DMS153 treated with DMSO at 0.1 percent for 48 hours (cell line): ENCODE measurements around the gene STRADA.

Experiments used
- DNase-seq: peaks from one replicate; lab custom pipeline; 2025; ENCODE audit not compliant: unreplicated experiment; lab: John Stamatoyannopoulos, UW

STRADA gene

DNA sequence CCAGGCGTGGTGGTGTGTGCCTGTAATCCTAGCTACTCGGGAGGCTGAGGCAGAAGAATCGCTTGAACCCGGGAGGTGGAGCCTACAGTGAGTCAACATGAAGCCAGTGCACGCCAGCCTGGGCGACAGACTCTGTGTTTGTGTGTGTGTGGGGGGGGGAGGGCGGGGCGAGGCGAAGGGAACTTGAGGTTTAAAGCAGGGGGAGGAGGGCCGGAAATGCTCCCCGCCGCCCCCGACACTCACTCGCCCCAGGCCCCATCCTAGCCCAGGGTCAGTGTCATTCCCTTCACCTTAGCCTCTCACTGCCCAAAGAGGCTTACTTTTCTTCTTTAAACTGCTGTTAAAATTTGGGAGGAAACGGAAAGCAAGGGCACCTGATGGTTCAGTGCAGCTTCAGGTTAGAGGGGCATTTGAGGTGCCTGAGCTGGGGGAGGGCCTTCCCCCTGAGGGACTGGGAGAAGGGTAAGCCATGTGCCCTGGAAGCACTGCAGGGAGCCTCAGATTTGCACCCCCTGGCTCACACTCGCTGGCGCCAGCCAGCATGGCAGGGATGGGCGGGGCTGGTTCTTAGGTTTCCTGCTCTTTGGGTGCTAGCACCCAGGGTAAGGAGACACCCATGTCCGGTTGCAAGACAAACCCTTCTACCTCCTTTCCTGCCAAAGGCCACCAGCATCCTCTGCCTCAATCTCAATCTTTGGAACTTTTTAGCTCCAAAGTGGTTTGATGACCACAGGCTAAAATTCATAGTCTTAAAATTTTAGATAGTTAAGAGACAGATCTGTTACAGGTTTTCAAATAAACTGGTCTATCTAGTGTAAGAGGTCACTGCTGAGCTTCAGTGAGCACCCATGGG is 39.5 kb downstream of the STRADA start:
- peak; percentile 56 for DNase-seq

DNA sequence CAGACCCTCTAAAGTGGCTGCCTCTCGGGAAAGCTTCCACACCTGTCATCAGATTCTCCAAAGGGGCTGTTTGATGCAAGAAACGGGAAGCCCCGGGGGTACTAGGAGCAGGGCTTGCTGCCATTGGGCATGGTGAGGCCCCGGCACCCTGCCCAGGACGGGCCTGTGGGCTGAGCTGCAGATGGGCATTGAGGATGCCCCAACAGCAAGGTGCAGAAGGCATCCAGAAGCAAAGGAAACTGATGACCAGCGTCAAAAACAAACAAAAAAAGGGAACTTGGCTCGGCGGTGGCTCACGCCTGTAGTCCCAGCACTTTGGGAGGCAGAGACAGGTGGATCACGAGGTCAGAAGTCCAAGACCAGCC is 40.2 kb downstream of the STRADA start:
- no peak for DNase-seq

DNA sequence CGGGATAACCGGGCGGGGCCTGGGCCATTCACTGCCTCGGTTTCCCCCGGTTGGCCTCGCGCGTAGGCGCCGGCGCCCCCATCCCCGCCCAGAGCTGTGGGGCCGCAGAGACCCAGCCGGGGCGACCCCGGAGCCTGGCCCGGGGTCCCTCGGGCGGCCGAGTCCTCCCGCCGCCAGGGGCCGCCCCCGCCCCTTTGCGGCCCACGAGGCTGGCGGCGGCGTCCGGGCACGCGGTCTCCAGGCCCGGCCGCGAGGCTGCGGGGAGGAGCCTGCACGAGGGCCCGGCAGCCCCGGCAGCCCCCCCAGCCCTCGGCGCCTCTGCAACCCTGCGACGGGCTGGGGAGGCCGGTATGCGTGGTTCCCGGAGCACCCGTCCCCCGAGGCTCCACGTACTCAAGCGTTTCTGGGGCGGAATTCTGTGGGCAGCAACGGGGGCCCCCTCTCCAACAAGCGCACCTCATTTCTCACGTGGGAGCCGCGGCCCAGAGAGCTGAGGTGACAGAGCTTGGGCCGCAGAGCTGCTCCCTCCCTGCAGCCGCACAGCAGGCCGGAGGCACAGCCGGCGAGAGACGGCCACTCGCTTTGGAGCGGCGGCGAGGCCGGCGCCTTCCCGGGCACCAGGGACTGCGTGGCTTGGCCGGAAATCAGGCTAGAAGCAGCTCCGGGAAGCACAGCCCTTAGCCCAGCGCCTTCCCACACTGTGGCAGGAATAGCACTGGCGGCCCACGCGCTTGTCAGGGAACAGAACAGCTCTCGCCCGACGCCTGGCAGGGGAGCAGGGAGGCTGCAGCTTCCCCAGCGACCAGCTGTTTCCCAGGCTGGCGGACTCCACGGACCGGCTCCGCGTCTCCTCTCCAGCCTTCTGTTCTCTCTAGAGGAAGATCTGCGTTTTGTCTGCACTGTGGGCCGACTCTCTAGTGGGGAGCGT is 40.8 kb downstream of the STRADA start:
- peak; percentile 24 for DNase-seq

DNA sequence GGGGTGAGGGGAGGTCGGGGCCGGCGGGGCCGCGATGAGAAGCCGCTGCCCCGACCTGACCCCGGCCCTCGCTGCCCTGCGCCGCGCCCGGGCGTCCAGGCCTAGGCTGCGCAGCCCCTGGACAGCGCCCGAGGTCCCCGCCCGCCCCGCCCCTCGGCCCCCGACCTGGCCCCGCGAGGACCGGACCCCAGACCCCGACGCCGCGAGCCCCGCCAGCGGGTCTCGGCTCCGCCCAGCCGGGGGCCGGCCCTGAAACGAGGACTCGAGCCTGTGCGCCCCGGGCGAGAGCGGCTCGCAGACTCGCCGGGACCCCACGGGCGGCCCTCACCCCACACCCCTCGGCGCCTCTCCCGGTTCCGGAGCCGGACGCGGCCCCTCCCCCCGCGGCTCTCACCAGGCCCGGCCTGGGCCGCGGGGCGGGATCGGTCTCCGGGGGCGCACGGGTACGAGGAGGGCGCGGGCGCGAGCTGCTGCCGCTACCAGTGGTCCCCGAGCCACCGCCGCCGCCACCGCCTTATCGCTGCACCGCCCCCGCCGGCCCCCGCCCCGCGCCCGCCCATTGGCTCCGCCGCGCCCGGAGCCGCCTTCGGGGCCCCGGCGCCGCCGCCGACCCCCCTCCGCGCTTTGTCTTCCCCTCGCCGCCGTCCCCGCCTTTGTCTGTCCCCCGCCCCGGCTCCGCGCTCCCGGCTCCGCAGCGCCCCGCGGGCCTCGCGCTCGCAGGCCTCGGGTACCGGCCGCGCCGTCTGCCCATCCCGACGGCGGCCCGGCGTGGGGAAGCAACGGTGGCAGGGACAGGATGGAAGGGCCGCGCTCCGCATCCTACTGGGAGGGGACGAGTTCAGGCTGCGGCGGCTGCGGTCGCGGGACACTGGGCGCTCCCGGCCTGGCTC is 41.7 kb downstream of the STRADA start, which contains the start of gene LIMD2:
Gene LIMD2 (minus strand): TSS at position 488 of the 890 bp plus-strand sequence. CDS start 827 bp downstream, outside the sequence.
- peak; percentile 37 for DNase-seq

DNA sequence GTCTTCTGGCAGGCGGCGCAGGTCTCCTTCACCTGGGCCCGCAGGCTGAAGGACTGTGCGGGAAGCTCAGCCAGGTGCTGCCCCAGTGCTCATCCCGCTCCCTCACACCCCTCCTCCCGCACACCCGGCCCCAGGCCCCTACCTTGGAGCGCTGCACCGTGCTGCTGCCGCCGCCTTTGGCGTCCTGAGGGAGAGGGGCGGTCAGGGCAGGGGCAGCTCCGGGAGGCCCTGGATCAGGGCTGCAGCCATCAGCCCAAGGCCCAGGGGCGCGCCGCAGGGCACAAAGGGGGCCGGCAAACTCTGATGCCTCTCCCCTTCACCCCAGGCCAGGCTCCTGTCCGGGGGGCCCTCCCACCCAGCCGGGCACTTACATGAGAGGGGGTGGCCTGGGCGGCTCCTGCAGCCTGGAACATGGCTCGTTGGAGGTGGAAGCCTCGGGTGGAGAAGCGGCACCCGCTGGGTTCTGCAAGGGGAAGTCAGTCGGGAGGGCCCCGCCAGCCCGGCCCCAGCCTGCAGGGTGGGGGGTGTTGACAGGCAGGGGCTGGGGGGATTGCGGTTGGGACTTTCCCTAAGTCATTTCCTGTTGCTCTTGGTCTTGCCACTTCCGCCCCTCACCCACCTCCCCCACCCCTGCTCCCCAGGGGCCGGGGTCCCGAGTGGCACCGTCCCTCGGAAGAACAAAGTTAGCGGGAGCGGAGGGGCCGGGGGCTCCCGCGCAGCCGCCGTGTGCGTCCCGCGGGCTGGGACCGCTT is 42.5 kb downstream of the STRADA start:
- DNase-seq = no peak

DNA sequence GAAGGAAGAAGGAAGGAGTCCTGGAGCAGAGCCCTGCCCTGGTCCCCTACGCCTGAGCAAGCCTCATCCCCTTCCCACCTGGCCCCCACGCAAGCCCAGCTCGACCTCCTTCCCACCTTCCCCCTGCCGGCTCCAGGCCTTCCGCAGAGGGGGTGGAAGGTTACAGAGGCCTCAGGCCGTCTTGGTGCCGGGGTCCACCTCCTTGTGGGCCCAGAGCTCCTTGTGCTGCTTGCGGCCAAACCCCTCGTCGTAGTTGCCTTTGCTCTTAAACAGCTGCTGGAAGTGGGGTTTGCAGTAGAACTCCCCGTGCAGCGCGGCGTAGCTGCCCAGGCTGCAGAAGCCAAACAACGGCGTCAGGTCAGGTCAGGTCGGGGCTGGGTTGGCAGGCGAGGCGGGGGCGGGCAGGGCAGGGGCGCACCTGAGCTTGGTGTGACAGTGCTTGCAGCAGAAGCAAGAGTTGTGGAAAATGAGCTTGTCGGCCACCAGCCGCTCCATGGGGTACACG is 43.2 kb downstream of the STRADA start:
- DNase-seq = no peak

DNA sequence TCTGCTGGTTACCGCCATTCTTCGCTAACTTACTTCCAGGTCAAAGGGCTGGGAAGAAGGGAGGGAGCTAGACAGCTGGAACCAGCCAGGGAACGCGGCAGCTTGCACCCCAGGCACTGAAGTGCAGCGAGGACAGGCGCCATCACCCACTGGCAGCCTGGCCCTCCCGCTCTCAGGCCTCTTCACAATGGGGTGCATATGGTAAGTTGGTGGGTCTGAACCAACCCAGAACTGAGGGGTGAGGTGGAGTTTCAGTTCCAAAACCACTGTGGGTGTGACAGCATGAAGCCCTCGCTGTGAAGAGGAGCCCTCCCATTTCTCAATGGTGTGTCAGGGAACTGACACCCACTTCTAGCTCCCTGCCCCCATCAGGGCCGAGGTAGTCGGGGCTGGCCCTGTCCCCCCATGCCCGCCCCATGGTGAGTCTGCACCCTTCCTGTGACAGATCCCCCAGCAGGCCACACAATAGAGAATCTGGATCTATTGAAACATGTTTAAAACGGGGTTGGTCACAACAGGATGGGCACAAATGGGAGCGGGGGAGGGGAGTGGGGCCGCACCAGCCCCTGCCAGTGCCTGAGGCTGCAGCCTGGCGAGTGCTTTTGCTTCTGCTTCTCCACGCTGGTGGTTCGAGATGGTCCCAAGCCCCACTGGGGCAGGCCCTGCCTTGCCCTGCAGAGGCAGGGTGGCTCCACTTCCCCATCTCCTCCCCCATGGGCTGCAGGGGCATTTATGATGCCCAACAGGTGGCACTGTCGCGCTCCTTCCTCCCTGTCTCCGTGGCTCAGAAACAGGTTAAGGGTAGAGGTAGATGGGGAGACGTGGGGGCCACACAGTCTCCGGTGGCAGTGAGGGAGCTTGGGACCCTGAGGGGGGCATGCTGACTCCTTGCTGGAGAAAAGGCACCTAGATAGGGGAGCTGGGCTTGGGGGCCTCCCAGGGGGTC is 44.0 kb downstream of the STRADA start:
- DNase-seq = no peak

DNA sequence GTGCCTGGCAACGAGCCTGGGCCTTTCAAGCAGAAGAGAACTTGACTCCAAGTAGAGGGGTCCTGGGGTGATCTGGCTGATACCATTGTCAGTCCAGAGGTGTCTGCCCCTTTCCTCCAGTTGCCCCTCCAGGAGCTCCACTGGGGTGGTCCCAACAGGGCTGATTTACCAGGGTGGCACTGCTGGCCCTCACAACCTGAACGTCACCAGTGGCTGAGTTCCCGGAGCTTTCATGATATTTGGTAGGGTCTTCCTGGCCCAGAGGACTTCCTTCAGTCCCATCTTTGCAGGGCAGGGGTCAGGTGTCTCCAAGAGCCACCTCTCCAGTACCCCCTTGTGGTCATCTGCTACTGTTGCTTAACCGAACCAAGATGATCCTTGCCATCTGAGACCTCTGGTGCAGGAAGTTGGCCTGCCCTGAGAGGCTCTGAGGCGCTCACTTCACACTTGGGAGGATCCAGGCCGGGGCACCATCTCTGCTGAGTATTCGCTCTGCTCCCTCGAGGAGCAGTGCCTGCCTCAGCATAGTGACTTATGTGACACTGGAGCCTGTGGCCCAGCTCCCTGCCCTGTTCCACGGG is 45.1 kb downstream of the STRADA start:
- DNase-seq = no peak

DNA sequence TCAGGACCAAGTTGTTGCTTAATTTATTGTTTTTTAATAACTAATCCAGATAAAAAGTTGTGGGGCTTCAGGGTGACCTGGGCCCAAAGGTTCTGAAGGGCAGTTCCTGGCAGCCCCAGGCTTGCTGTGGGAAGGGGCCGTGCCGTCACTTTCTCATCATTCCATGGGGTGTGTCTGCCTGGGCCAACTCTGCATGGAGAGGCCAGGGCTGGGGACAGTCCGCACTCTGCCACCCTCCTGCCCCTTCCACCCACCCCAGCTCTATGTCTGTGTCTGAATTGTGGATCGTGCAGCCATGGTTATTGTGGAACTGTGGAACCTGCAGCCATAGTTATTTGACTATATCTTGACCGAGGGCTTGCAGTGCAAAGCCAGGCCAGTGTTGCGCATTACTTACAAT is 45.7 kb downstream of the STRADA start:
- no peak for DNase-seq

DNA sequence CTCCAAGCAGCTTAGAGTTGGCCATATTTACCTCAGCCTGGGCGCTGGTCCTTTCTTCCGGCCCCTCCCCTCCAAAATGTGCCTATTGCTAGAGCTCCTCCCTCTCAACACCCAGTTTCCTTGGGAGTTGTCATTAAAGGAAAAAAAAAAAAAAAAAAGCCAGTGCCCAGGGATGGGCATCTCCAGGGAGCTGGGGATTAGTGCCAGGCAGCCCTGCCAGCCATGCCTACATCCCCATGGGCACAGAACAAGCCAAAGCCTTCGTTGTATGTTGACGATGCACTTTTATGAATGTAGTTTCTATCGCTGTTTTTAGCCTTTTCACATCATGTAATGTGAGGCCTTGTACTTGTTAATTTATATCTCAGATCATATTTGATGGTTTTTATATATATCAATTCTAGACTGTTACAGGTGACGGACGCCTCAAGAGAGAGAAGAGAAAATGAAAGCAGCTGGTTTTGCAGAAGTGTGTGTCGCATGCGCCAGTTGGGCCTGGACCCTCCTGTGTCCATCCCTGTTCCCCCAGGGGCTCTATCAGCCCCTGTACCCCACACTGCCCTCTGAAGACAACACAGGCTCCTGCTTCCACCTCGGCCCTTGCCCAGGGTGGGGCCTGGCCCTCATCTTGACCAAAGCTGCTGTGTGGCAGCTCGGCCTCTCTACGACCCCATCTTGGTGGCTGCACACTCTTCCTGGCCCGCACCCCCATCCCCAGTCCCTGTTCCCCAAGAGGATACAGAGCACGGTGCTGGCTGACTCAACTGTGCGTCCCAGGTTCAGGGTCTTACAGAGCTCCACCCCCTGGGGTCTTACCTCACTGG is 46.4 kb downstream of the STRADA start:
- DNase-seq = no peak

DNA sequence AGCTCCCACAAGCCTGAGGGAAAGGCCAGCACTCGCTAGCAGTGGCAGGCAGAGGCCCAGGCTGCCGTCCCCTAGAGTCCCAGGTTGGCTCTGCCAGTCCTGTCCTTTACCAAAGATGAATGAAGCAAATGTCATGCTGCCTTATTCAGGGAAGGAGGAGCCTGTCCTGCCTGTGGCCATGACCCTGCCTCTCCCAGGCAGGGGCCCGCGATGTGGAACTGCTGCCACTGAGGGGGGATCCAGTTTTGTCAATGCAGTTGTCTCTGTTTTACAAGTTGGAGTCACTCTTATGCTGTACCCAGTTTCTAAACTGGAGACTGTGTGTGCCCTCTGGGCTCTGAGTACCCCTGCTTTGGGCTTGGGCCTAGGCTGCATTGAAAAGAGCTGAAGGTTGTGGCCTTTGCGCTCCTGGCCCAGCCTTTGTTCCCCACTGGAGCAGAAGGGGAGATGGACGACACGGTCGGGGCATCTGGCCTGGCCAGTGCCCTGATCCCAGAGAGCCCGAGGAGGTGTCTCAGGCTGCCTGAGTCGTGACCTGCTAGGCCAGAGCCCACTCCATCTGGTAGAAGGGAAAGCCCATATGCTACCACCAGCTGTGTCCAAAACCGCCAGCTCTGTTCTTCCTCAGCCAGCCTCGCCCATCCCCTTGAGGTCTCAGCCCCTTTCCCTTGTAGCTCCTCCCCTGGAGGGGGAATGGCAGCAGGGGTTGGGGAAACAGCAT is 47.2 kb downstream of the STRADA start:
- DNase-seq = no peak

DNA sequence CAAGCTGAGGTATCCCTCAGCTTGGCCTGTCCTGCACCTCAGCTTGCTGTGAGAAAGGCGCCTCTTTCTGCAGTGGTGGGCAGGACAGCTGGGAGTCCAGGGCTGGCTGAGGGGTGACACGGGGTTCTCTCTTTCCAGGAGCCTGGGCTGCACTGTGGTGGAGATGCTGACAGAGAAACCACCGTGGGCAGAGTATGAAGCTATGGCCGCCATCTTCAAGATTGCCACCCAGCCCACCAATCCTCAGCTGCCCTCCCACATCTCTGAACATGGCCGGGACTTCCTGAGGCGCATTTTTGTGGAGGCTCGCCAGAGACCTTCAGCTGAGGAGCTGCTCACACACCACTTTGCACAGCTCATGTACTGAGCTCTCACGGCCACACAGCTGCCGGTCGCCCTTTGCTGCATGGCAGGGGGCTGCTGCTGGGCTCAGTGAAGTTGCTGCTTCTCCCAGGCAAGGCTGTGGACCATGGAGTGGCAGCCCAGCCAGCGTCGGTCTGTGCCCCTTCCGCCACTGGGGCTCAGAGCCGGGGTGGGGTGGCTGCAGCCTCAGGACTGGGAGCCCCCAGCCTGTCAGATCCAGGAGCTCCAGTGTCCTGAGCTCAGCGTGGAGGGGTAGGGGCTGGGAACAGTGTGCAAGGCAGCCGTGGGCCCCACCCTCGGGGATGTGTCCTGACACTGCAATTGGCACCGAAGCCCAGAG is 48.0 kb downstream of the STRADA start:
- DNase-seq = no peak

DNA sequence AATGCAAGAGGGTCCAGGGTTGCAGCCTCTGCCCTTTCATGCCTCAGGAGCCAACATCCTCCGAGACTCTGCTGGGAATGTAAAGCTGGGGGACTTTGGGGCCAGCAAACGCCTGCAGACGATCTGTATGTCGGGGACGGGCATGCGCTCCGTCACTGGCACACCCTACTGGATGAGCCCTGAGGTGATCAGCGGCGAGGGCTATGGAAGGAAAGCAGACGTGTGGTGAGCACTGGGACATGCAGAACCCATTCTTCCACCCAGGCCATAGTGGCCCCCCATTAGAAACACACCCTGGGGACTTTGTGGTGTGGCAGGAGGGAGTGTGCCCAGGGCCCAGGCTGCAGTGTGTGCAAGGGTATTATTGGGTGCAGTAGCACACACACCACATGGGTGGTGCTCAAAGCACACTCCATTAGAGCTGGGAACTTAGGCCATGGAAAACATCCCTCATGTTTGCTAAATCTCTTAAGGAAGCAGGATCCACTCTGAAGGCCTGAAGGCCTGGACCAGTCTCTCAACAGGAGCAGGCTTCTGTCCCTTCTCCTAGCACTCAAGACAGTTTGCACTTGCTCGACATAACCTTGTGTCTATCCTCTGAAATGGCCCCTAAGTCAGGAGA is 49.3 kb downstream of the STRADA start:
- DNase-seq = no peak

DNA sequence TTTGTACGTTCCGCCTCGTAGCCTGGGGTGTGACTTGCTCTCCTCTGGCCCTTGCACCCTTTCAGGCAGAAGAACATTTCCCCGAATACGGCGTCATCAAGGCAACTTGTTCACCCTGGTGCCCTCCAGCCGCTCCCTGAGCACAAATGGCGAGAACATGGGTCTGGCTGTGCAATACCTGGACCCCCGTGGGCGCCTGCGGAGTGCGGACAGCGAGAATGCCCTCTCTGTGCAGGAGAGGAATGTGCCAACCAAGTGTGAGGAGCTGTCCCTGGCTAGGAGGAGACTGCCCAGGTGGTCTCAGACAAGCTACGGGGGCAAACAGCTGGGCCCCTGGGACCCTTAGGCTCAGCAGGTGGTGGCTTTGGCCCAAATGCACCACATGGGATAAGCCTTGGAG is 52.1 kb downstream of the STRADA start:
- DNase-seq = no peak

DNA sequence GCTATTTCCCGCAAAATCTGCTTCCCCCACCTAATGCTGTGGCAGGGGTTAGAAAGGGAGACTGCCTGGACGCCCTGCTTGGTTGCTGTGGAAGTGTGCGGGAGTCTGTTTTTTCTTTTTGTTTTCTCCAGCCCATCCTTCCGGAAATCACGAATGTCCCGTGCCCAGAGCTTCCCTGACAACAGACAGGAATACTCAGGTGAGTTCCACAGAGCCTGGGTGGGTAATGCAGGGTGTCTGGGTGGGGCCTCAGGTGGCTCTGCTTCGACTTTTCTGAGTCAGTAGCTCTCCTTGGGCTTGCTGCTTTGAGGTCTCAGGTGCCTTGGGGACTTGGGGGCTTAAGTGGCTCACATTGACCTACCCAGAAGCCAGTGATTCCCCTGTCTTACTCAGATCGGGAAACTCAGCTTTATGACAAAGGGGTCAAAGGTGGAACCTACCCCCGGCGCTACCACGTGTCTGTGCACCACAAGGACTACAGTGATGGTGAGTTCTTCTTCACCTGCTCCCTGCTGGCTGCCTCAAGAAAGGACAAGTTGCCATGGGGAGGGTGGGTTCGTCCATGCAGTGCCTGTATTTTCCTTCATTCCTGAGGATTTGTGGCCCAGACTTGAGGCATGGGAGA is 53.1 kb downstream of the STRADA start:
- DNase-seq = no peak
